GM20431 (cell line): ENCODE data around the gene ASB8.
"Not testable (repeated sequence)": the region's sequence is repeated elsewhere in the genome, so short reads cannot be mapped to it uniquely, and the experiment has no call there.

Experiments
- in situ Hi-C: fragments of 300-500 bp; cut with MseI, MboI; formaldehyde crosslinking; loops from one replicate; pipeline ENCODE4 v1.15.0; 2020; ENCODE audit warnings: low sequenced_read_pairs; ENCODE audit not compliant: unreplicated experiment

Gene ASB8

DNA sequence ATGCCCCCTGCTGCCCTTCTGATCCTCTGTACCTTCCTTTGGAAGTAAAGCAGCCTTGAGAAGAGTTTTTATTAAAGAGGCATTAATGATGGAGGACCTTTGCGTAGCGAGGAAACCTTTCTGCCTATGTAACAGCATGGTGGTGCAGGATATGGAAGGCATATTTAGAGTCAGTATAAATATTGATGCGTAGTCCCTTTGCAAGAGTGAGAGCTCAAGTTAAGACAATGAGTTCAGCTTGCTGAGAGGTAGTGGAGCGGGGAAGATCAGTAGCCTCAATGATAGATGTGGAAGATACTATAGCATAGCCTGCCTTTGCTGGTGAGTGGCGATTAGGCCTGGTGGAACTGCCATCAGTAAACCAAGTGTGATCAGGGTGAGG, 46.0 kb downstream of the ASB8 start:
- in situ Hi-C loops = not testable (repeated sequence)

- in situ Hi-C loops = no loop called here
These were observed 46.5 kb downstream of the ASB8 start for GRCh38 chr12:48110691-48111311.

DNA sequence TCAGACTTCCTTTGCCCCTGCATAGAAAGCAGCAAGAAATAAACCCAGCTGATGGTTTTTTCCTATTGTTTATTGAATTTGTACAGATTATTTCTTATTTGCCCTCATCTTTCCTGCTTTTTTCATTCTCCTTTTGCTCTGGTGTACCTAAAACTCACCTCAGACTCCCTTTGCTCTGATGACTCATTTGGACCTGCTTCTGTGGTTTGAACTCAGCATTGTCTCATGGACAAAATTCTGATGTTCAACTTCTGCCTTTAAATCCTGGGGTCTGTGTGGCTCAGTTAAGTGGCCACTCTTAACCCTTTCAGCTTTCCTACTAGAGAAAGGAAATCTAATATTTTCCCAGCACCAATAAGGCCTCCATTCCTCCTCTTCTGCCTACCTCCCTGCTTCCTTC, 47.9 kb downstream of the ASB8 start:
- in situ Hi-C loops = no loop called here

DNA sequence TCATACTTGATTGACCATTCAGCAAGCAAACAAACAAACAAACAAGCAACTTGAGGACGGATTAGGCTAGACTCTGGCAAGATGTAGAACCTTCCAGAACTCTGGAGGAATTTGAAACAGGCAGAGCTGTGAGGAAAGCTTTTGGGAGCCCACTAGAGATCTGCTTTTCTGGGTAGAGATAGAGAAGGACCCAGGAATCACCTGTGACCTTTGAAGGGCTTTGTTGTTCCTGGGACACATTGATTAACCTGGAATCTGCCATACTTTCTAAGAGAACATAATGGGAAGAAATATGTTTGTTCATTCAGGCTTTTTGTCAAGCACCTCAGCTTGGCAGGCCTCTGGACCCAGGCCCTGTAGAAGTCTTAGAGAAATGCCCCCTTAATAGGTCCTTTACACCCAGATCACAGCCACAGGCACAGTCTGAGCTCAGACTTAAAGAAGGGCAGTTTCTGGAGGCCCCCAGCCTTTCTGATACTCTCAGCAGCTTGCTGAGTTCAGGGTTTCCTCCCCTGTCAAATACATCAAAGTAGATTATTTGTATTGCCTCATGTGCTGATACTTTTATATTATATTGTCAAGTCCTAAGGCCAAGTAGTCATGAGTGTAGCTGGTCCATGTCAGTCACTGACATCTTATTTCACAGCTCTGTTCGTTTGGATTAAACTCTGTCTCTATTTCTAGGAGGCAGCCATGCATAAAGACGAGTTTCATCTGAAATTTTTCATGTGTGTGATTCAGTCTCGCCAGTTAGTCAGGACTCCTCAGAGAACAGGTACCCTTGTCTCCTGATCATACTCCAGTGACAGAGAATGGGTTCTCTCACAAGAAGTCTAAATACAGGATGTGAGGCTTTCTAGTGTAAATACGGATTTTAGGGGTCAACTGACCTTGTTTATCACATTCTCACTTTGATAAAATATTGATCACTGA, 50.4 kb downstream of the ASB8 start:
- in situ Hi-C loops = no loop called here

DNA sequence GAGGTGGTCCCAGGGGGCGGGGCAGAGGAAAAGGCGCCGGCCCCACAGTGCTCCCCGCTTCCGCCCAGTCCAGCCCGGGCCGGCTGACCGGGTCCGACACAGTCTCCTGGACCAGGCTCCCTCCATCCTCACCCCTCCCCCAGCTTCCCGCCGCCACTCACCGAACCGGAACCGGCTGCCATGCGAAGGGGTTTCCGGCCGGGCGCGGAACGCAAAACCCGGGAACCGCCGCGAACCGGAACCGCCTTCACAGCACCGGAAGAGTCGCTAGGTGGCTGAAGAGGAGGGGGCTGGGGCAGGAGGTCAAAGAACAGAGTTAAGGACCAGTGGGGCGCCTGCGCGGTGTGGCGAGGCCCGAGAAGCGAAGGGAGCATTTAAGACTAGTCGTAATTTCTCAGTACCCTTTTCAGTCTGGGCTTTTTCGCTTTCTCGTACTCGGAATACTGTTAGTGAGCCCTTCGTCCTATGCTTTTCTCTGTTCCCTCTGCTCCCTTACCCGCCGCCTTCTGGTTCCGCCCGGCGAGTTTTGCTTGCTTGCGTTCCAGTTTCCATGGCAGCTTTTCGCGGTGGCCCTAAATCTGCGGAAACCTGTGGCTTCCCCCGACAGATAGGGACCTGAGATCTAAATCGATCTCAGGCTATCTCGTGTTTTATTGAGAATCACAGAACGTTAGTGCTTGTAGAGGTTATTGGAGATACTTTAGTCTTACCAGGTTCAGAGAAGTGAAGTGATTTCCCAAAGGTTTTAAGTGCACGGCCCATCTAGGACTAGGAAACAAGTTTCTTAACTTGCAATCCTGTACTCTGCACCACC, 51.2 kb downstream of the ASB8 start, which contains the start of gene SENP1:
Gene SENP1 (minus strand): TSS at position 213 of the 814 bp plus-strand sequence. CDS start 4,607 bp downstream, outside the sequence.
- in situ Hi-C loops = no loop called here

- in situ Hi-C loops = no loop called here
These were observed 51.9 kb downstream of the ASB8 start for GRCh38 chr12:48105321-48105866.

DNA sequence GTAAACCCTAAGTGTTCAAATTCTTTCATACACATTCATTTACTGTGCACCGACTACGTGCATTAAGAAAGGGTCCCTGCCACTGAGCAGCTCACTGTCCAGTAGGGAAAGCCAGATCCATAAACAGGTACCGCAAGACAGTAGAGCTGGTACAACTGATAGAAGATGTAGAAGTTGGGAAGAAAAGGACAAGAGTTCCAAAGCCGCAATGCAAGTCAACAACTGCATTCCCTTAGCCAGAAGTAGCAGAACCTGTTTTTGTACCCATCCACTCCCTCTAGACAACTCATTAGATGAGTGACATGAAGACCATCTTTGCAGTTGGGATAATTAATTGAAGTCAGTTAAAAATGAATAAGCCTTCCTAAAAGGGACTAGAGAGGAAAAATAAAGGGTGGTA, 52.8 kb downstream of the ASB8 start:
- in situ Hi-C loops = no loop called here
